ENCODE data around the gene S100A7A. TPM values are rescaled to one million over a fixed set of nuclear protein-coding genes. Genes with fewer than 3 reads are reported as not detected.

The S100A7A gene
- total RNA-seq, 1 donor from 2014 or later = not detected

DNA sequence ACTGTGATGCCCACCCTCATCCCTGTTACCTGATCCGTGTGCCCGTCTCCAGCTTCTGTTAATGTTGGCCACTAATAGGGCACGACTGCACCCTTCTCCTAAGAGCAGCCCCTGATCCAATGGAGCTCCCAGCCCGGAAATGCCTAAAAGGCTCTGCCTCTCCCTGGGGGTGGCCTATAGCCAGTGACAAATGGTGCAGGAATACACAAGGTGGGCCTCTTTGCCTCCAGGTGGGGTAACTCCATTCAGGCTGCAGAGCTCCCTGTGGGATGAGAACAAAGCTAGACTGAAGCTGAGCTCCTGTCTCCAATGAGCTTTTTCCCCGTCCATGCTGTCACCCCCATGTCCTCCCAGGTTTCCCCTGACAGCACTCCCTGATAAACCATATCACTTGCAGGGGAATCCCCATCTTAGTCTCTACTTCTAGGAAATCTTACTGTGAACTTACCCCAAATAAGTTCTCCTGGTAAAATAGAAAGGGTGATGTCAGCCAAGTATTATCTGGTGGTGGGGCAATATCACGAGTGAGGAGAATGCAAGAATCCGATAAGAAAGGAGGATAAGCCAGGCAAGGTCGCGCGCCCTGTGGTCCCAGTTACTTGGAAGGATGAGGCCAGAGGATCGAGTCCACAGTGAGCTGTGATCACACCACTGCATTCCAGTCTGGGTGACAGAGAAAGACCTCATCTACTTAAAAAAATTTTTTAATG, 18.6 kb downstream of the S100A7A start:
- H3K4me1 Mint-ChIP-seq (ENCODE audit: unreplicated experiment) = no peaks in the 10 kb centered on the region
- no peak overlapping the region for H3K4me3 Mint-ChIP-seq (ENCODE audit: unreplicated experiment)
- TF ChIP-seq CTCF (IDR thresholded peaks at IDR 0.05; ENCODE audit: unreplicated experiment) = no peak
- H3K9me3 Mint-ChIP-seq (ENCODE audit: unreplicated experiment) = no peaks in the 10 kb centered on the region
- H3K27me3 Mint-ChIP-seq (ENCODE audit: unreplicated experiment) = peaks cover 5% of the 10 kb centered on the region
- H3K36me3 Mint-ChIP-seq (ENCODE audit: low read depth, unreplicated experiment) = no peaks in the 10 kb centered on the region
- DNase-seq (ENCODE audit: low spot score) = no peak
- H3K27ac Mint-ChIP-seq (ENCODE audit: unreplicated experiment) = no peak overlapping the region

DNA sequence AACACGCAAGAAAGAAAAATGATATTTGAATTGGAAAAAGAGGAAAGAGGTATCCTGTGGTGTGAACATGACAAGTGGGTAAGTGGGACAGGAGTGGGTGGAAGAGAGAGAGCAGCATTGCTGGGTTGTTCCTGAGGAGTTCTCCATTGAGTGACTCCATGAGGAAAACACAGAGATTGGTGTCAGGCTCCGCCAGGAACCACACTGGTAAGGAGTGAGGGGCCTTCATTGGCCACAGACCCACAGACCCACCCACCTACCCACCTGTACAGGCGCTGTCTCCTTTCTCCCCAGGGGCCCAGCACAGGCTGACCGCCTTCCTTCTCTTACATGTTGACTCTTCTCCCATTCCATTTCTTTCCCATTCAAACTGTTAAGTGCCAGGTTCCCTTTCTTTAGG, 20.9 kb downstream of the S100A7A start:
- Mint-ChIP-seq H3K9me3 (ENCODE audit: unreplicated experiment) (no peaks in the 10 kb centered on the region), H3K27ac (ENCODE audit: unreplicated experiment) (no peak overlapping the region), H3K4me3 (ENCODE audit: unreplicated experiment) (no peak overlapping the region), H3K27me3 (ENCODE audit: unreplicated experiment) (peaks cover 4% of the 10 kb centered on the region), H3K4me1 (ENCODE audit: unreplicated experiment) (no peaks in the 10 kb centered on the region), H3K36me3 (ENCODE audit: low read depth, unreplicated experiment) (no peaks in the 10 kb centered on the region)
- no peak for TF ChIP-seq CTCF (IDR thresholded peaks at IDR 0.05; ENCODE audit: unreplicated experiment)
- DNase-seq (ENCODE audit: low spot score) = no peak

DNA sequence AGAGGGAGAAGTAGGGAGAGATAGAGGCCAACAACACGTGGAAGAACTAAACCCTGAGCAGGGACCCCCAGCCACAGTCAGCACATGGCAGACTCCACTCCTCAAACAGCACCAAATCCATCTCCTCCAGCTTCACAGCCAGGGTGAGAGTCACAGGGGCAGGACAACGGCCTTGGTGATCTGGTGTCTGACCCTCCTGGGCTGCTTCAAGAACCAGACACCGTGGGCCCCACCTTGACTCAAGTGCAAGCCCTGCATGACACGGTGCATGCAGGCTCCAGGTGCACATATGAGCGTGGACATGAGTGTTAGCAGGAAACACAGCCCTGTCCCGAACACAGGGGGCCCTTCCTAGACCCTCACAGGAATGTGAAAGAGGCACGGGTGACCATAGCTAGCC, 22.3 kb downstream of the S100A7A start:
- no peaks in the 10 kb centered on the region for H3K36me3 Mint-ChIP-seq (ENCODE audit: low read depth, unreplicated experiment)
- H3K27me3 Mint-ChIP-seq (ENCODE audit: unreplicated experiment) = peaks cover 4% of the 10 kb centered on the region
- no peaks in the 10 kb centered on the region for H3K9me3 Mint-ChIP-seq (ENCODE audit: unreplicated experiment)
- TF ChIP-seq CTCF (IDR thresholded peaks at IDR 0.05; ENCODE audit: unreplicated experiment) = no peak
- no peak for DNase-seq (ENCODE audit: low spot score)
- no peak overlapping the region for H3K4me3 Mint-ChIP-seq (ENCODE audit: unreplicated experiment)
- H3K27ac Mint-ChIP-seq (ENCODE audit: unreplicated experiment) = no peak overlapping the region
- H3K4me1 Mint-ChIP-seq (ENCODE audit: unreplicated experiment) = no peaks in the 10 kb centered on the region

DNA sequence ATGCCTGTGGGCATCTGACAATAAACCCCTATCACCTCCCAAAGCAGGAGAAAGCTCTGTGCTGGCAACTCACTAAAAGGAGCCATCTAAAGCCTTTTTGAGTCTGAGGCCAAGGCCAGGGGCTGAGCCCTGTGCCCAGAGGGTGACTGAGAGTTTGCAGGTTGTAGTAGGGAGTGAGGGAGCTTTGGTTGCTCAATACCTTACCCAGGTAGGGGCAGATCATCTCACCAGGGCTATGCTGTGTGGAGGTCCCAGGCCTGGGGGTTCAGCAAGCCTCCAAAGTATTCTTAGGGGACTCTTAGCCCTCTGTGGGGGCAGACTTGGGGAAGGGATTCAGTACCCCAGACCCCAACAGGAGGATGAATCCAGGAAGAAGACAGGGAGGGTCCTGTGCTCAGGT, 23.0 kb downstream of the S100A7A start:
- Mint-ChIP-seq H3K4me1 (ENCODE audit: unreplicated experiment) (no peaks in the 10 kb centered on the region), H3K27ac (ENCODE audit: unreplicated experiment) (no peak overlapping the region), H3K27me3 (ENCODE audit: unreplicated experiment) (peaks cover 2% of the 10 kb centered on the region), H3K36me3 (ENCODE audit: low read depth, unreplicated experiment) (no peaks in the 10 kb centered on the region), H3K9me3 (ENCODE audit: unreplicated experiment) (no peaks in the 10 kb centered on the region), H3K4me3 (ENCODE audit: unreplicated experiment) (no peak overlapping the region)
- DNase-seq (ENCODE audit: low spot score) = no peak
- no peak for TF ChIP-seq CTCF (IDR thresholded peaks at IDR 0.05; ENCODE audit: unreplicated experiment)

DNA sequence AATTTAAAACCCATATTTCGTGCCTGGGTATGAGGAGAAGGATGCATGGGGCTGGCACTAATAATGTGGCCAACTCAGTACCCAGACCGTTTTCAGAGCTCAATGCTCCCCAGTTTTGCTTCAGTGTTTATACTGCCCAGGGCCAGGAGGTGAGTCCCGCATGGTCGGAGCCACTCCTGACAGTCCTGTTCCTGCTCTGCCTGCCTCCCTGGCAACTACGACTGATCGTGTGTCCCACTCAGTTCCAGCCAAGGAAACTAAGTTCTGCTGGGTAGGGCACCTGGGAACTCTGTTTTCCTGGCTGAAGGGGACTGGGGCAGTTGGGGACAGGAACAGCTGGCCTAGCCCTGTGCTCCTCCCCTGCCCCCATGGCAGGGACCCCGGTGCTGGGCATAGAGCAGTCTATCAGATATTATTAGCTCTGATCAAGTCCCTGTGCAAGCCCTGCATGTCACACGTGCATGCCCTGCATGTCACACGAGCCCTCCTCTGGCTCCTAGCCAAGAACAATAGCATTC, 25.0 kb downstream of the S100A7A start:
- no peak overlapping the region for H3K27ac Mint-ChIP-seq (ENCODE audit: unreplicated experiment)
- no peak for TF ChIP-seq CTCF (IDR thresholded peaks at IDR 0.05; ENCODE audit: unreplicated experiment)
- peaks cover 1% of the 10 kb centered on the region for H3K27me3 Mint-ChIP-seq (ENCODE audit: unreplicated experiment)
- no peaks in the 10 kb centered on the region for H3K36me3 Mint-ChIP-seq (ENCODE audit: low read depth, unreplicated experiment)
- DNase-seq (ENCODE audit: low spot score) = no peak
- H3K9me3 Mint-ChIP-seq (ENCODE audit: unreplicated experiment) = no peaks in the 10 kb centered on the region
- peaks cover 3% of the 10 kb centered on the region for H3K4me1 Mint-ChIP-seq (ENCODE audit: unreplicated experiment)
- no peak overlapping the region for H3K4me3 Mint-ChIP-seq (ENCODE audit: unreplicated experiment)

All from endothelial cell (in vitro differentiated cells).